HG02885 (cell line): ENCODE results near the gene IFT25.

Experiments
- ATAC-seq: cut with Tn5 transposase; IDR thresholded peaks from one replicate; pipeline ENCODE4 v1.9.1; 2021; ENCODE audit warnings: mild to moderate bottlenecking; ENCODE audit not compliant: unreplicated experiment, poor library complexity

Gene IFT25

DNA sequence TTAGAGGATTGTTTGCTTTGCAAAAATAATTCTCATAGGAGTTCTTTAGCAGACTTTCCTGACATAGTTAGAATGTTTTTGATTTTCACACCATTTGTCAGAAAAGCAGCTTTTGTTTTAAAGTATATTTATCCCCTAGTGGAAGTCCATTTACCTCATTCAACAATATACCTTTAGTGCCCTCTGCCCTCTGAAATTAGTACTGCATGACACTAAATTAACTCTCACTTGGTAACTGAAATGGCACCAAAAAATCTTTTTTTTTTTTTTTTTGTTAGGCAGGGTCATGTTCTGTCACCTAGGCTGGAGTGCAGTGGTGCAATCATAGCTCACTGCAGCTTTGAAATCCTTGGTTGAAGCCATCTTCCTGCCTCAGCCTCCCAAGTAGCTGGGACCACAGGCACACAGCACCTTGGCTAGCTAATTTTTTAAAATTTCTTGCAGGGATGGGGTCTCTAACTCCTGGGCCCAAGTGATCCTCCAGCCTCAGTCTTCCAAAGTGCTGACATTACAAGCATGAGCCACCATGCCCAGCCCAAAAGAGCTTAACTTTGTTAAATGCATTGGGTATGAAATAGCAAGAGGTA lies 14.3 kb upstream of the IFT25 start:
- no peak for ATAC-seq

DNA sequence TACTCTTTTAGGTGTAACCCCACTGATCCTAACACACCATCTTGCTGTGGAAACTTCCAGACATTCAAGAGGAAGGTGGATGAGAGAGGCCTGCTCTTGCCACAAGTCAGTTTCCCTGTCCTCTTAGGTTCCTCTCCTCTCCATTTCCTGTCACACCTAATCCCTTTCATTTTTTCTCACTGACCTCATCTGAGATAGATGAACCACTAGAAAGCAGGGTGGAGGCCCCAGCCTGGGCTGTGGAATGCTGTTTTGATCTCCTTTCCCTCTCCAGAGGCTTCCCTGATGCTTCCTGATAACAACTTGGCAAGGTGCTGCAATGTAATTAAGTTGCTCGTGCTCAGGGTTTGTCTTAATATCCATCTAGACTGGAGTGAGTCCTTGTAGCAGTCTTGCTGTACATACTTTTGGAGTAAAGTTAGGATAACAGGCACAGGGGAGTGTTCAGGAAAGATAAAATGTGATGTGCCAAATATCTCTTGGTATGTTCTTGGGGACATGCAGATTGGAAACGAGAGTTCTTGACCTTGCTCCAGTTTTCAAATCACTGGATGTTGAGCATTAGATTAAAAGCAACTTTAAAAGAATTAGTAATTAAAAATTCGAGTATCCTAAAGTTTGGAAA lies 11.8 kb upstream of the IFT25 start:
- ATAC-seq, result no peak

DNA sequence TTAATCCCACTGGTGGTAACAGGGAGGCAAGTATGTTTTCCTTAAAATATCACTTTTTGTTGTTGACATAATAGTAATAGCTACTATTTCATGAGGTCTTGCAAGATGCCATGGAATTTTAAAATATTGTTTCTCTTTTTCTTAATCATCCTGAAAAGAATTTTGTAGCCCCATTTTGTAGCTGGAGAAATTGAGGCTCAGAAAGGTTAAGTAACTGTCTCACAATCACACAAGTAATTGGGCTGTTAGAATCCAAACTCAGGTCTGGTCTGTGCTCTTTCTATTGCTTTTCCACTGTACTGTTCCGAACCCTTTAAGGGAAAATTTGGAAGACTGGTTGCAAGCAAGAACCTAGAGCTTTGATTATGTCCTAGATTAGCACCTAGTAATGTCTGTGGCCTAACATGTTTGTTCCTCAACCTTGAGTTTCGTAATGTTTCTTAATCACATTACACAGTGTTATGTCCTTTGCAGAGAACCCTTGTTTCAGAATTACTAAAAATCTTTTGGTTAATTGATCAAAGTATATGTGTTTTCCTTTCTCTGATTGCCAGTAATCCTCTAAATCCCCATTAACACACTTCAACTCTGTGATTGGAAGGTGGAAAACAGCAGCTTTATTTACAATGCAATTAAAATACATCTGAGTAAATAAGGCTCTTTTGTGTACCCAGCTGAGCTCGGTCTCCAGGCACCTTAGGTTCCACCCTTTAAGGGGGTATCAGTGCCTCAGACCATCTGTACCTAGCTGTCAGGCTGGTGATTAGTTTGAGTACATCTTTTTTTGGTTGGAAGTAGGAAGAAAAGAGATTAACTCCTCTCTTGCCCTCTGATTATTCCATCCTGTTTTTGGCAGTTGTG lies 11.0 kb upstream of the IFT25 start:
- no peak for ATAC-seq

DNA sequence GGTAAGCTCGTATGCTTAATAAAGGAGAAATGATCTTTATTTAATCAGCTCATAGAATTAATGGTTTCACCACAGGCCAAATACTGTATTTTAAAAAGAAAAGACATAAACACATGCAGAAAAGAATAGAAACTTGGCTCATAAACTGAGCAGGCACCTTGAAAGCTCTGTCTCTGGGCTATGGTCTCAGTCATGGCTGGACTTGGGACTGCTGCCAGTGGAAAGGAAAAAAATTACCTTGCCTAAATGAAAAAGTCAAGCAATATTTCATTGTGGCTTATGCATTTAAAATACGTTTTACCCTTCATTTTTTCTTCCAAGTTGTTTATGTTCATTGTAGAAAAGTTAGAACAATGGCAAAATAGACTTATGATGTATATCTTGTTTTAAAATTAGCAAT lies 8.6 kb upstream of the IFT25 start:
- ATAC-seq, result no peak

GRCh38 chr1:53951697-53952096 lies 6.2 kb upstream of the IFT25 start:
- no peak for ATAC-seq

- ATAC-seq, result no peak
These were observed 3.8 kb upstream of the IFT25 start for GRCh38 chr1:53949023-53949990.

DNA sequence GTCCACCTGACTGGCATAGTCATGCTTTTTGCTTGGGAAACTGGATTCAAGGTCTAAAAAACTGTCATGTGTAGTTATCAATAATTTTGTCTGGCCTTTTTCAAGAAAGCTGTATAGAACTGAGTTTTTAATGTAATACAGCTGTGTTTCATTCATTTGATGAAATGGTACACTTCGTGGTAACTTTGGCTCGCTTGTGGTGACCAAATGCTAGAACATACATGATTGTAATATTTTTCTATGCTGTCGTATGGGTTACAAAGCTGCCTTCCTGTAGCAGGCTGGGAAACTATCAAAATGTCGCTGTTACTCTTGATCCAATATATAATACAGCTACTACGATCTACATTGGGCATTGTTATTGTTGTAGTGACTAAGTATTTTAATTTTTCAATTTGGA lies 2.8 kb upstream of the IFT25 start:
- ATAC-seq, result no peak

GRCh38 chr1:53947172-53947907 lies 1.8 kb upstream of the IFT25 start:
- ATAC-seq, result no peak

- ATAC-seq, result peak; percentile 64
These were observed 1.0 kb upstream of the IFT25 start, which contains the start of gene LRRC42 for GRCh38 chr1:53946252-53947171. LRRC42 (plus strand) TSS chr1:53946350; CDS start chr1:53952000, 5,650 bp downstream.

DNA sequence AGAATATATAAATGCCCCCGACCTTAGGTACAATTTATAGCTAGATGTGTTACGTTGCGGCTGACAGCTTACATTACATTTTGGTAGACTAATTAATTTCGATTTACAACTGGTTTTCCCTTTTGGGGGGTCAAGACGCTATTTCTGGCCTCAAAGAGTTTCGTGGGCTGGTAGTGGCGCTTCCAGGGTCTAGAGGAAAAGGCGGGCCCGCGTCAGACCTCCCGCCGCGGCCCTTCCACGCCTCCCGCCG lies 391 bp downstream of the IFT25 start:
- no peak for ATAC-seq

DNA sequence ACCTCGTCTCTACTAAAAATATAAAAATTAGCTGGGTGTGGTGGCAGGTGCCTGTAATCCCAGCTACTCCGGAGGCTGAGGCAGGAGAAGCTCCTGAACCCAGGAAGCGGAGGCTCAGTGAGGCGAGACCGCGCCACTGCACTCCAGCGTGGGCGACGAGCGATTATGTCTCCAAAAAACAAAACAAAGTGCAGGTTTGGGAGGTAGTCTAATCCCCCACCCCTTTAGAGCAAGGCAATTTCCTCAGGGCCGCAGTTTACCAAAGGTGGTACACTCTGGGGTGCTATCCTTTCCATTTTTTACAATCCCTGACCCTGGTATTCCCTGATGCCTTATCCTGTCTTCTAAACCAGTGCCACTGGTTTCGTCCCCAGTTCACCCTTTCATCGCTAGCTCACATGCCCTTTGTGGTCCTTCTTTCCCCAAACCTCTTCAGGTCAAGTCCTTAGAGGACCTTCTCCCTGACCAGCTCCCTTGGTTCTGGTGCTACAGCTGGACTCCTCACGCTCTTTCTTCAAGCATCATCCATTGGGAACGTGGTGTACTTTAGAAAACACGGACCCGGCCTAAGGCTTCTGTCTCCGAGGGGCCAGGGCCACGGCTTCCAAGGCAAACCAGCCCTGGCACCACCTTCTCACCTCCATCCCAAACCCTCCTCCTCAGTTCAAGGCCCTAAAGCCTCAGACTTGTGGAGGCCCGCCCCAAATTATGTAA lies 873 bp downstream of the IFT25 start:
- no peak for ATAC-seq

- ATAC-seq, result no peak
These were observed 1.9 kb downstream of the IFT25 start for GRCh38 chr1:53943490-53944043.

GRCh38 chr1:53943090-53943489 lies 2.4 kb downstream of the IFT25 start:
- ATAC-seq, result no peak

- no peak for ATAC-seq
These were observed 3.2 kb downstream of the IFT25 start for GRCh38 chr1:53942127-53942957.

DNA sequence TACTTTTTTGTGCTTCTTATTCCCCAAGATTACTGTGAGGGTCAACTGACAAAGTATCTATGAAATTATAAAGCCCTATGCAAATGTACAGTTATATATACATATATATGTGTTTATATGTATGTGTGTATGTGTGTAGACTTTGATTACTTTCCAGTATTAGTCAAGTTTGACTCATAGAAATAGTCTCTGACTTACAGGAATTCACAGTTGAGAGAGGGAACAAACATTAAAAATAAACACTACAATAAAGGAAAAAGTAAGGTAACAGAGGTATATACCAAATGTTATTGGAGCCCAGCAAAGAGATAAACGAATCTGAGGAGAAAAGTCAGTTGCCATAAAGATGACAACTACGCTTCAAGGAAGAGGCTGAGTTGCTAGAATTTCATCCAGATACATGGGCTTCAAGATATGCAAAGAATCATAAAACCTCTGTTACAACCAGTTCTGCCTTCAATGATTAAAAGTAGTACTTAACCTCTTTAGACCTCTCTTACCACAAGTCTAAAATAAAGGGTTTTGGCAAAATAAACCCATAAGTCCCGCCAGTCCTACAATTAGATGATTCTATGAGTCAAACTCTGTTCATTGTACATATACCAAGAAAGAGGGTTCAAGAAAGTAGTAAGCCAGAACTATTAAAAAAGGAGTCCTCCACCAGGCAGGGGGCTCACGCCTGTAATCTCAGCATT lies 7.2 kb downstream of the IFT25 start:
- ATAC-seq, result no peak

DNA sequence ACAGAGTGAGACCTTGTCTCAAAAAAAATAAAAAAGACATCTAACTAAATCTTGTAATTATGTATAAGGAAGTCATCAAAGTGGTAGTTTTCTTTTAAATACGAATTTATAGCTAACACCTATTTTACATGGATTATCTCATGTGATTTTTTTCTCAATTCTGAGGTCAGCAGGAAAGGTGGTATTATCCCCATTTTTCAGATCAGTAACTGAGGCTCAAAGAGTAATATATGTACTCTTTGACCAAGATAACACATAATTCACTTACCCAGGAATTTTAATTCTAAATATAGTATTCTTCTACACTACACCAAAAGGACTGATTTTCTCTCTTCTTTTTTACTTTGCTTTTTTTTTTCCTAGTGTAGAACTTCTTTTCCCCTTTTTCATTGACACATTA lies 9.1 kb downstream of the IFT25 start:
- ATAC-seq, result no peak
